Measurements from ENCODE around the gene CPSF4.

Gene CPSF4

GRCh38 chr7:99406557-99406956, 32.2 kb upstream of the CPSF4 start:
- H3K4me1 ChIP-seq (ENCODE audit: control insufficient read depth, insufficient read depth, low read length): peaks cover 2% of the 10 kb centered on the region; the same call in 1 of the 2 replicates
- H3K36me3 ChIP-seq (ENCODE audit: control insufficient read depth in 2 of 2, insufficient read depth in 1 of 2, low read length in 2 of 2): peaks cover 29 to 52% of the 10 kb centered on the region in 2 experiments
- H3K4me3 ChIP-seq (ENCODE audit: low read depth, low read length): no peak overlapping the region
- TF ChIP-seq HOXD13 (CRISPR knock-in tag; IDR thresholded peaks at IDR 0.05; ENCODE audit: borderline replicate concordance) (no peak), ZNF184 (tag by site-specific recombination; IDR thresholded peaks at IDR 0.05) (no peak), SP7 (tag by site-specific recombination; IDR thresholded peaks at IDR 0.05) (peak; percentile 85), ZNF211 (tag by site-specific recombination; IDR thresholded peaks at IDR 0.05; ENCODE audit: low read depth) (no peak), ZNF600 (tag by site-specific recombination; IDR thresholded peaks at IDR 0.05) (0 out of 2 replicates have a peak, but pooled peaks have one; percentile 13), ZNF26 (tag by site-specific recombination; IDR thresholded peaks at IDR 0.05) (no peak), ZNF623 (tag by site-specific recombination; IDR thresholded peaks at IDR 0.05) (no peak), HIC1 (tag by site-specific recombination; IDR thresholded peaks at IDR 0.05) (no peak), ZBTB17 (tag by site-specific recombination; IDR thresholded peaks at IDR 0.05) (peak; percentile 88)
- H3K9me3 ChIP-seq (ENCODE audit: control insufficient read depth, insufficient read depth, low read depth, low read length): no peaks in the 10 kb centered on the region
- H3K27ac ChIP-seq (ENCODE audit: extremely low read depth, low read depth, low read length): no peak overlapping the region
- ChIA-PET POLR2A (interaction anchor here (0.7 to 1.2 kb wide), 3 partner anchors 19 to 32 kb away, joined by 3 to 6 read pairs (median 3); partner anchors contain the start of genes CPSF4 and PTCD1), CTCF (interaction anchor here (1.5 kb wide), 1 partner anchor 12 kb away, joined by 3 read pairs; no protein-coding TSS in a partner anchor)

GRCh38 chr7:99407872-99408378, 30.8 kb upstream of the CPSF4 start:
- Histone ChIP-seq H3K36me3 (ENCODE audit: control insufficient read depth in 2 of 2, insufficient read depth in 1 of 2, low read length in 2 of 2) (peaks cover 32 to 55% of the 10 kb centered on the region in 2 experiments), H3K27ac (ENCODE audit: extremely low read depth, low read depth, low read length) (peak overlapping the region; percentile 96), H3K4me3 (ENCODE audit: low read depth, low read length) (peak overlapping the region; percentile 92), H3K9me3 (ENCODE audit: control insufficient read depth, insufficient read depth, low read depth, low read length) (no peaks in the 10 kb centered on the region), H3K4me1 (ENCODE audit: control insufficient read depth, insufficient read depth, low read length) (peaks cover 2% of the 10 kb centered on the region; the same call in 1 of the 2 replicates)
- POLR2A ChIA-PET: interaction anchor here (1.5 to 3.3 kb wide), 4 partner anchors 9 to 33 kb away, joined by 10 to 36 read pairs (median 20); partner anchors contain the start of genes ARPC1B, CPSF4 and PTCD1
- peak; percentile 38; the same call in 1 of the 2 replicates for TF ChIP-seq ZNF600 (tag by site-specific recombination; IDR thresholded peaks at IDR 0.05)
- TF ChIP-seq KLF16 (tag by site-specific recombination; IDR thresholded peaks at IDR 0.05): peak; percentile 29; the same call in 1 of the 2 replicates
- 0 out of 2 replicates have a peak, but pooled peaks have one; percentile 12 for TF ChIP-seq ZNF133 (tag by site-specific recombination; IDR thresholded peaks at IDR 0.05)
- TF ChIP-seq ZNF692 (tag by site-specific recombination; IDR thresholded peaks at IDR 0.05): 0 out of 2 replicates have a peak, but pooled peaks have one; percentile 40
- 0 out of 2 replicates have a peak, but pooled peaks have one; percentile 3 for TF ChIP-seq ZBTB20 (tag by site-specific recombination; IDR thresholded peaks at IDR 0.05)
- TF ChIP-seq BCL6B (tag by site-specific recombination; IDR thresholded peaks at IDR 0.05): no peak
- CTCF ChIA-PET: interaction anchor here (0.6 to 0.9 kb wide), 4 partner anchors 21 to 369 kb away, joined by 3 to 4 read pairs (median 3); no protein-coding TSS in a partner anchor
